Caco-2 (cell line): ENCODE results near the gene ARHGEF9. TPM values are rescaled to one million over a fixed set of nuclear protein-coding genes. Genes with fewer than 3 reads are reported as not detected.

Experiments used
- BruUV-seq: library from RNA; stranded (reverse); fragments of 400-500 nt; replicated peaks from 2 replicates; lab custom pipeline; 2021; lab: Mats Ljungman, UMichigan
- CTCF ChIA-PET: fragments of 300-600 bp; sonication (Branson Sonifier 250); formaldehyde crosslinking; loops from one replicate; lab custom pipeline; 2022; ENCODE audit warnings: antibody characterized with exemption; lab: Charles Lee
- POLR2A ChIA-PET: fragments of 300-600 bp; sonication (Branson Sonifier 250); formaldehyde crosslinking; loops from one replicate; lab custom pipeline; 2022; ENCODE audit warnings: antibody characterized with exemption; lab: Charles Lee
- DNase-seq, 2 experiments: peaks; one replicate each; pipeline versions ENCODE4 v3.0.0 to v3.0.0-alpha.2; 2020 to 2022
- H3K27me3 ChIP-seq: replicated peaks from 2 replicates; pipeline ENCODE4 v1.6.0; 2011; ENCODE audit warnings: low read length; ENCODE audit not compliant: control insufficient read depth, insufficient read depth
- H3K36me3 ChIP-seq: 2 replicates; pipeline ENCODE4 v1.5.1; 2011; ENCODE audit warnings: low read length; ENCODE audit not compliant: control insufficient read depth, insufficient read depth
- H3K4me1 ChIP-seq: fragments of 250-450 bp; sonication (Bioruptor Pico); 2 replicates; pipeline ENCODE4 v1.5.1; 2020; ENCODE audit warnings: mild to moderate bottlenecking
- H3K4me3 ChIP-seq: 2 replicates; pipeline ENCODE4 v1.5.1; 2011; ENCODE audit warnings: low read depth, mild to moderate bottlenecking, control low read depth, low read length
- H3K9me3 ChIP-seq: fragments of 250-450 bp; sonication (Bioruptor Pico); 2 replicates; pipeline ENCODE4 v1.5.1; 2020; ENCODE audit warnings: mild to moderate bottlenecking, moderate library complexity
- H3K27ac Mint-ChIP-seq: one replicate; pipeline ENCODE4 v1.8.0; 2022; ENCODE audit warnings: mixed read lengths; ENCODE audit not compliant: unreplicated experiment
- H3K27me3 Mint-ChIP-seq: one replicate; pipeline ENCODE4 v1.8.0; 2022; ENCODE audit warnings: mixed read lengths; ENCODE audit not compliant: insufficient read depth, unreplicated experiment
- H3K36me3 Mint-ChIP-seq: one replicate; pipeline ENCODE4 v1.8.0; 2022; ENCODE audit warnings: mild to moderate bottlenecking, mixed read lengths; ENCODE audit not compliant: insufficient read depth, unreplicated experiment
- H3K4me1 Mint-ChIP-seq: one replicate; pipeline ENCODE4 v1.8.0; 2022; ENCODE audit warnings: low read depth, mixed read lengths; ENCODE audit not compliant: unreplicated experiment
- H3K4me3 Mint-ChIP-seq: one replicate; pipeline ENCODE4 v1.8.0; 2022; ENCODE audit warnings: mild to moderate bottlenecking, moderate library complexity, mixed read lengths; ENCODE audit not compliant: unreplicated experiment
- H3K9me3 Mint-ChIP-seq: one replicate; pipeline ENCODE4 v1.8.0; 2022; ENCODE audit warnings: mixed read lengths; ENCODE audit not compliant: unreplicated experiment
- intact Hi-C: fragments of 100-400 bp; cut with micrococcal nuclease; formaldehyde crosslinking; loops from one replicate; pipeline ENCODE4 v1.10.0; 2022; ENCODE audit not compliant: unreplicated experiment
- microRNA-seq: library from miRNA; unstranded; fragments of <30 nt; microRNA quantifications from one replicate; pipeline ENCODE4 v1.2.0, GENCODE V29; 2022
- total RNA-seq: library from RNA; stranded (reverse); gene quantifications from 2 replicates; pipeline ENCODE4 v1.2.3, GENCODE V29; 2022
- TF ChIP-seq, protein P1 (sequence below), 2 experiments: fragments of 200-600 bp in 1 of 2; IDR thresholded peaks; 1 replicate in 1 of 2; 2 replicates in 1 of 2; pipeline versions ENCODE4 v1.5.1 to v1.8.0; 2011 to 2022; ENCODE audit warnings: antibody characterized with exemption in 1 of 2, control low read depth in 1 of 2, inconsistent platforms in 1 of 2, low read depth in 1 of 2, low read length in 1 of 2, mild to moderate bottlenecking in 1 of 2, moderate library complexity in 1 of 2; ENCODE audit not compliant: insufficient read depth in 1 of 2, severe bottlenecking in 1 of 2, unreplicated experiment in 1 of 2

Gene ARHGEF9
- total RNA-seq, 1 experiment from 2014 or later: 9.8 TPM

DNA sequence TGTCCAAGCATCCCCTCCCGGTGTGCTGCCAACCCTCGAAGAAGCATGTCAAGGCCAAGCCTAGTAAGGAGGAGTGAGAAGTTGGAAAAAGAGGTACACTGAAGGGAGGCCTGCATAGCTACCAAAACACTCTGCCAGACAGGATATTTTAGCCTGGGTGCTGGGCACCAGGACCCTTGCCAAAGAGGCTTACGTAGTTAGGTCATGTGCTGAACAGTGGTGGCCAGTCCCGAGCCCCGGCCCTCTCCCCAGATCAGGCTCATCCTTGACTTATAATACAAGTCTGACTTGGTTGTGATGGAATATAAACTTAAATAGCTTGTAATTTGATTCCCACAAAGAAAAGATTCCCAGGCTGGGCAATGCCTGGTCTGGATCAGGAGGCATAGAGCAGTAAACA is 149.3 kb downstream of the ARHGEF9 start:
- BruUV-seq: no TSS peak
- H3K4me1 Mint-ChIP-seq: no peaks in the 10 kb centered on the region
- CTCF ChIA-PET: no interaction called here
- H3K9me3 ChIP-seq: no peaks in the 10 kb centered on the region
- no peak overlapping the region for H3K4me3 Mint-ChIP-seq
- TF ChIP-seq, protein P1, sequence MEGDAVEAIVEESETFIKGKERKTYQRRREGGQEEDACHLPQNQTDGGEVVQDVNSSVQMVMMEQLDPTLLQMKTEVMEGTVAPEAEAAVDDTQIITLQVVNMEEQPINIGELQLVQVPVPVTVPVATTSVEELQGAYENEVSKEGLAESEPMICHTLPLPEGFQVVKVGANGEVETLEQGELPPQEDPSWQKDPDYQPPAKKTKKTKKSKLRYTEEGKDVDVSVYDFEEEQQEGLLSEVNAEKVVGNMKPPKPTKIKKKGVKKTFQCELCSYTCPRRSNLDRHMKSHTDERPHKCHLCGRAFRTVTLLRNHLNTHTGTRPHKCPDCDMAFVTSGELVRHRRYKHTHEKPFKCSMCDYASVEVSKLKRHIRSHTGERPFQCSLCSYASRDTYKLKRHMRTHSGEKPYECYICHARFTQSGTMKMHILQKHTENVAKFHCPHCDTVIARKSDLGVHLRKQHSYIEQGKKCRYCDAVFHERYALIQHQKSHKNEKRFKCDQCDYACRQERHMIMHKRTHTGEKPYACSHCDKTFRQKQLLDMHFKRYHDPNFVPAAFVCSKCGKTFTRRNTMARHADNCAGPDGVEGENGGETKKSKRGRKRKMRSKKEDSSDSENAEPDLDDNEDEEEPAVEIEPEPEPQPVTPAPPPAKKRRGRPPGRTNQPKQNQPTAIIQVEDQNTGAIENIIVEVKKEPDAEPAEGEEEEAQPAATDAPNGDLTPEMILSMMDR (IDR thresholded peaks at IDR 0.05; ENCODE audit: insufficient read depth in 1 of 2, low read depth in 1 of 2, low read length in 1 of 2, severe bottlenecking in 1 of 2, unreplicated experiment in 1 of 2): no peak
- no peaks in the 10 kb centered on the region for H3K27me3 Mint-ChIP-seq
- intact Hi-C loops: no loop called here
- no peak for DNase-seq
- H3K9me3 Mint-ChIP-seq: no peaks in the 10 kb centered on the region
- no peak overlapping the region for H3K4me3 ChIP-seq
- H3K27me3 ChIP-seq: no peaks in the 10 kb centered on the region
- POLR2A ChIA-PET: no interaction called here
- H3K36me3 Mint-ChIP-seq: no peaks in the 10 kb centered on the region
- H3K4me1 ChIP-seq: no peaks in the 10 kb centered on the region
- no peak overlapping the region for H3K27ac Mint-ChIP-seq
- no peaks in the 10 kb centered on the region for H3K36me3 ChIP-seq

DNA sequence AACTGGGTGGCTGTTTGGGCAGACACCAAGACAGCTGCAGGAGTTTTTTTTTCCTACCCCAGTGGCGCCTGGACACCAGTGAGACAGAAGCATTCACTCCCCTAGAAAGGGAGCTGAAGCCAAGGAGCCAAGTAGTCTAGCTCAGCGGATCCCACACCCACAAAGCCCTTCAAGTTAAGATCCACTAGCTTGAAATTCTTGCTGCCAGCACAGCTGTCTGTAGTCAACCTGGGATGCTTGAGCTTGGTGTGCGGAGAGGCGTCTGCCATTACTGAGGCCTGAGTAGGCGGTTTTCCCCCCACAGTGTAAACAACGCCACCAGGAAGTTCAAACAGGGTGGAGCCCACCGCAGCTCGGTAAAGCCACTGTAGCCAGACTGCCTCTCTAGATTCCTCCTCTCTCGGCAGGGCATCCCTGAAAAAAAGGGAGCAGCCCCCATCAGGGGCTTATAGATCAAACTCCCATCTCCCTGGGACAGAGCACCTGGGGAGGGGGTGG is 171.4 kb downstream of the ARHGEF9 start:
- Mint-ChIP-seq H3K36me3 (no peaks in the 10 kb centered on the region), H3K9me3 (peaks cover 10% of the 10 kb centered on the region), H3K4me1 (no peaks in the 10 kb centered on the region), H3K4me3 (no peak overlapping the region), H3K27ac (no peak overlapping the region), H3K27me3 (no peaks in the 10 kb centered on the region)
- TF ChIP-seq, protein P1 (IDR thresholded peaks at IDR 0.05; ENCODE audit: insufficient read depth in 1 of 2, low read depth in 1 of 2, low read length in 1 of 2, severe bottlenecking in 1 of 2, unreplicated experiment in 1 of 2): no peak
- no peaks in the 10 kb centered on the region for H3K4me1 ChIP-seq
- H3K27me3 ChIP-seq: no peaks in the 10 kb centered on the region
- no peaks in the 10 kb centered on the region for H3K9me3 ChIP-seq
- intact Hi-C loops: no loop called here
- POLR2A ChIA-PET: no interaction called here
- H3K36me3 ChIP-seq: no peaks in the 10 kb centered on the region
- no peak overlapping the region for H3K4me3 ChIP-seq
- DNase-seq: no peak
- CTCF ChIA-PET: no interaction called here
- BruUV-seq: no TSS peak

DNA sequence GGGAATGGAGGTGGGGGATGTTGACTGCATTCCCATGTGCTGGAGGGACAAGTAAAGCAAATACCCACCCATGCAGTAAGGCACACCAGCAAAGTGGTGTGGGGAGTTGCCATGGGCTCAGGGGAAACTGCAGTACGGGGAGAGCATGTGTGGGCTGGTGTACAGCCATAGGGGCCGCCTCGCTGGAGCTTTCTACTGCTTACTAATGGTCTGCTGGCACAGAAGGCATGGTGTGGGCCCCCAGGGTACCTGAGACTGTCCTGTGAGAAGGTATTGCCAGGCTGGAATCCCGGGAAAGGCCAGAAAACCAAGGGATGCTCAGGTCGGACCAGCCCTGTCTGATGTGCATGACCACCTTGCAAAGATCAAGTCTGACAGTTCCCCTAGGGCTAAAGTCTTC is 199.1 kb downstream of the ARHGEF9 start:
- TF ChIP-seq, protein P1 (IDR thresholded peaks at IDR 0.05; ENCODE audit: insufficient read depth in 1 of 2, low read depth in 1 of 2, low read length in 1 of 2, severe bottlenecking in 1 of 2, unreplicated experiment in 1 of 2): no peak
- CTCF ChIA-PET: no interaction called here
- no peaks in the 10 kb centered on the region for H3K27me3 ChIP-seq
- H3K36me3 Mint-ChIP-seq: no peaks in the 10 kb centered on the region
- POLR2A ChIA-PET: no interaction called here
- intact Hi-C loops: no loop called here
- no peaks in the 10 kb centered on the region for H3K36me3 ChIP-seq
- H3K27ac Mint-ChIP-seq: no peak overlapping the region
- no peaks in the 10 kb centered on the region for H3K9me3 Mint-ChIP-seq
- H3K27me3 Mint-ChIP-seq: peaks cover 3% of the 10 kb centered on the region
- BruUV-seq: no TSS peak
- no peak for DNase-seq
- H3K4me1 ChIP-seq: no peaks in the 10 kb centered on the region
- no peak overlapping the region for H3K4me3 Mint-ChIP-seq
- no peaks in the 10 kb centered on the region for H3K9me3 ChIP-seq
- no peak overlapping the region for H3K4me3 ChIP-seq
- no peaks in the 10 kb centered on the region for H3K4me1 Mint-ChIP-seq

Small RNAs within 50 kb of the gene (microRNA-seq; reads per million reads assigned to microRNA genes)
- gene MIR1468: 0.93 reads per million
